IMR-90 (cell line): Measurements from ENCODE around the gene DNAJC5. TPM values are rescaled to one million over a fixed set of nuclear protein-coding genes. Genes with fewer than 3 reads are reported as not detected.

Experiments used
- ATAC-seq: fragments of 200-7000 bp; cut with Tn5 transposase; 2 replicates; pipeline ENCODE4 v1.9.1; 2020; ENCODE audit warnings: low read depth, mild to moderate bottlenecking, moderate library complexity
- BruUV-seq: library from RNA; stranded (reverse); fragments of 400-500 nt; replicated peaks from 2 replicates; lab custom pipeline; 2021; lab: Mats Ljungman, UMichigan
- CTCF ChIA-PET: fragments of 300-600 bp; formaldehyde crosslinking; extraction: SDS; loops from one replicate; lab custom pipeline; 2021; ENCODE audit warnings: antibody characterized with exemption; lab: Yijun Ruan, JAX
- POLR2A ChIA-PET: fragments of 300-600 bp; sonication (Branson Sonifier 250); formaldehyde crosslinking; loops from one replicate; lab custom pipeline; 2022; ENCODE audit warnings: antibody characterized with exemption; ENCODE audit not compliant: unreplicated experiment; lab: Charles Lee
- DNase-seq: peaks from one replicate; pipeline ENCODE4 v3.0.0; 2013
- H2AFZ ChIP-seq: replicated peaks from 2 replicates; pipeline ENCODE3; 2013; ENCODE audit warnings: low read length, mild to moderate bottlenecking; ENCODE audit not compliant: poor library complexity
- H2AK5ac ChIP-seq: 2 replicates; pipeline ENCODE4 v1.6.1; 2013; ENCODE audit warnings: low read depth, low read length, inconsistent platforms
- H2AK9ac ChIP-seq: replicated peaks from 2 replicates; pipeline ENCODE3; 2013; ENCODE audit warnings: mild to moderate bottlenecking, low read depth, low read length, moderate library complexity; ENCODE audit not compliant: poor library complexity
- H2BK120ac ChIP-seq: 2 replicates; pipeline ENCODE4 v1.6.1; 2013; ENCODE audit warnings: low read depth, low read length, inconsistent platforms
- H2BK15ac ChIP-seq: 3 replicates; pipeline ENCODE4 v1.6.1; 2013; ENCODE audit warnings: low read depth, low read length, inconsistent platforms
- H2BK20ac ChIP-seq: 2 replicates; pipeline ENCODE4 v1.6.1; 2013; ENCODE audit warnings: low read depth, mild to moderate bottlenecking, inconsistent platforms, low read length, moderate library complexity
- H2BK5ac ChIP-seq: 2 replicates; pipeline ENCODE4 v1.6.1; 2013; ENCODE audit warnings: mild to moderate bottlenecking, low read depth, low read length, inconsistent platforms; ENCODE audit not compliant: poor library complexity, severe bottlenecking
- H3K14ac ChIP-seq: replicated peaks from 2 replicates; pipeline ENCODE4 v1.6.1; 2013; ENCODE audit warnings: low read depth, low read length, inconsistent platforms
- H3K18ac ChIP-seq: 2 replicates; pipeline ENCODE4 v1.6.1; 2013; ENCODE audit warnings: low read depth, low read length, control low read depth
- H3K23ac ChIP-seq: 2 replicates; pipeline ENCODE4 v1.6.1; 2013; ENCODE audit warnings: low read depth, low read length, inconsistent platforms
- H3K27ac ChIP-seq: 2 replicates; pipeline ENCODE4 v1.5.1; 2013; ENCODE audit warnings: mild to moderate bottlenecking, control low read depth, low read length; ENCODE audit not compliant: insufficient read depth
- H3K27me3 ChIP-seq: 2 replicates; pipeline ENCODE4 v1.6.1; 2013; ENCODE audit warnings: low read length; ENCODE audit not compliant: control insufficient read depth, insufficient read depth
- H3K36me3 ChIP-seq: 2 replicates; pipeline ENCODE4 v1.6.1; 2013; ENCODE audit warnings: low read length, mixed read lengths; ENCODE audit not compliant: control insufficient read depth, insufficient read depth
- H3K4ac ChIP-seq: 2 replicates; pipeline ENCODE4 v1.6.1; 2013; ENCODE audit warnings: low read depth, low read length, inconsistent platforms
- H3K4me1 ChIP-seq: 2 replicates; pipeline ENCODE4 v1.6.1; 2013; ENCODE audit warnings: low read length, mixed read lengths; ENCODE audit not compliant: control insufficient read depth, insufficient read depth
- H3K4me2 ChIP-seq: 2 replicates; pipeline ENCODE4 v1.6.1; 2013; ENCODE audit warnings: low read depth, mild to moderate bottlenecking, control low read depth, low read length, moderate library complexity
- H3K4me3 ChIP-seq: 2 replicates; pipeline ENCODE4 v1.5.1; 2013; ENCODE audit warnings: low read depth, mild to moderate bottlenecking, control low read depth, low read length, moderate library complexity; ENCODE audit not compliant: insufficient read depth
- H3K56ac ChIP-seq: 2 replicates; pipeline ENCODE4 v1.6.1; 2013; ENCODE audit warnings: low read length, inconsistent platforms; ENCODE audit not compliant: insufficient read depth; ENCODE audit errors: extremely low read depth
- H3K79me1 ChIP-seq, 2 experiments: 2 replicates each; pipeline ENCODE4 v1.6.1; 2013; ENCODE audit warnings: low read length in 2 of 2, inconsistent platforms in 1 of 2, low read depth in 1 of 2
- H3K9ac ChIP-seq: 2 replicates; pipeline ENCODE4 v1.6.1; 2013; ENCODE audit warnings: low read depth, low read length, control low read depth
- H3K9me1 ChIP-seq: 2 replicates; pipeline ENCODE4 v1.6.1; 2013; ENCODE audit warnings: low read length, inconsistent platforms; ENCODE audit not compliant: insufficient read depth
- H3K9me3 ChIP-seq: 2 replicates; pipeline ENCODE4 v1.6.1; 2013; ENCODE audit warnings: low read length; ENCODE audit not compliant: control insufficient read depth, insufficient read depth
- H4K20me1 ChIP-seq: 2 replicates; pipeline ENCODE4 v1.6.1; 2013; ENCODE audit warnings: low read length, inconsistent platforms; ENCODE audit not compliant: insufficient read depth
- H4K5ac ChIP-seq: 2 replicates; pipeline ENCODE4 v1.6.1; 2013; ENCODE audit warnings: mild to moderate bottlenecking, low read depth, low read length, control low read depth
- H4K8ac ChIP-seq, 2 experiments: 2 replicates each; pipeline ENCODE4 v1.6.1; 2013; ENCODE audit warnings: low read depth in 2 of 2, low read length in 2 of 2, control low read depth in 1 of 2, inconsistent platforms in 1 of 2
- H4K91ac ChIP-seq: 2 replicates; pipeline ENCODE4 v1.6.1; 2013; ENCODE audit warnings: low read depth, low read length, inconsistent platforms; ENCODE audit not compliant: insufficient read depth
- BHLHE40 ChIP-seq: fragments of 150-350 bp; IDR thresholded peaks from 2 replicates; pipeline ENCODE4 v1.6.1; 2016; ENCODE audit warnings: mild to moderate bottlenecking, low read depth, low read length
- CEBPB ChIP-seq: IDR thresholded peaks from 2 replicates; pipeline ENCODE4 v1.6.1; 2012; ENCODE audit warnings: low read depth, low read length, improper control_type of control experiment
- CHD1 ChIP-seq: IDR thresholded peaks from 2 replicates; pipeline ENCODE4 v1.6.1; 2012; ENCODE audit warnings: low read depth, low read length, improper control_type of control experiment
- FOS ChIP-seq: fragments of 150-350 bp; IDR thresholded peaks from 2 replicates; pipeline ENCODE4 v1.6.1; 2016; ENCODE audit warnings: low read depth, low read length
- MAFK ChIP-seq: IDR thresholded peaks from 2 replicates; pipeline ENCODE4 v1.6.1; 2012; ENCODE audit warnings: low read depth, low read length, improper control_type of control experiment
- MXI1 ChIP-seq: IDR thresholded peaks from 2 replicates; pipeline ENCODE4 v1.6.1; 2012; ENCODE audit warnings: low read depth, mild to moderate bottlenecking, low read length, moderate library complexity, borderline replicate concordance
- NFE2L2 ChIP-seq: fragments of 150-350 bp; IDR thresholded peaks from 2 replicates; pipeline ENCODE4 v1.6.1; 2016; ENCODE audit warnings: low read depth, mild to moderate bottlenecking, low read length
- POLR2A ChIP-seq: IDR thresholded peaks from 2 replicates; pipeline ENCODE4 v1.6.1; 2012; ENCODE audit warnings: mild to moderate bottlenecking, low read depth, low read length
- RAD21 ChIP-seq: IDR thresholded peaks from 2 replicates; pipeline ENCODE4 v1.6.1; 2012; ENCODE audit warnings: low read length, improper control_type of control experiment
- RCOR1 ChIP-seq: IDR thresholded peaks from 2 replicates; pipeline ENCODE4 v1.6.1; 2012; ENCODE audit warnings: mild to moderate bottlenecking, low read length, improper control_type of control experiment; ENCODE audit not compliant: insufficient replicate concordance
- RFX5 ChIP-seq: IDR thresholded peaks from 2 replicates; pipeline ENCODE4 v1.8.0; 2012; ENCODE audit warnings: low read depth, mild to moderate bottlenecking, low read length, moderate library complexity
- SMC3 ChIP-seq: fragments of 150-350 bp; IDR thresholded peaks from 2 replicates; pipeline ENCODE4 v1.6.1; 2016; ENCODE audit warnings: low read depth, mild to moderate bottlenecking, antibody characterized with exemption, low read length, moderate library complexity
- WGBS, 2 experiments: methylation state at CpG; one replicate each; pipeline versions ENCODE4 v1.1.5 to v1.1.7; 2013; ENCODE audit warnings: missing lambda C conversion rate in 2 of 2; ENCODE audit not compliant: insufficient read length in 1 of 2; ENCODE audit errors: extremely low coverage in 2 of 2; 5-methylcytosine and 5-hydroxymethylcytosine counted together
- dilution Hi-C: fragments of 300-500 bp; cut with HindIII; formaldehyde crosslinking; loops from one replicate; pipeline ENCODE4 v1.14.3; 2018; ENCODE audit warnings: low sequenced_read_pairs; ENCODE audit not compliant: unreplicated experiment
- in situ Hi-C: fragments of 300-500 bp; cut with MboI; formaldehyde crosslinking; loops from 3 replicates; pipeline ENCODE4 v1.14.3; 2019; ENCODE audit warnings: low sequenced_read_pairs, inconsistent platforms, mixed read lengths
- intact Hi-C: fragments of 100-400 bp; cut with micrococcal nuclease; formaldehyde crosslinking; loops from 2 replicates; pipeline ENCODE4 v1.10.0; 2022
- polyA plus RNA-seq, 3 experiments: library from polyadenylated mRNA; depleted of rRNA; stranded (reverse); fragments of >200 nt; gene quantifications; 2 replicates each; pipeline ENCODE4 v1.2.3, GENCODE V29; 2012; ENCODE audit warnings: low replicate concordance in 1 of 3
- total RNA-seq: library from RNA; depleted of rRNA; stranded (reverse); fragments of >200 nt; gene quantifications from 2 replicates; pipeline ENCODE4 v1.2.3, GENCODE V29; 2012
- TF ChIP-seq, protein P1 (sequence below): fragments of 150-350 bp; IDR thresholded peaks from 2 replicates; pipeline ENCODE4 v1.6.1; 2016; ENCODE audit warnings: low read depth, mild to moderate bottlenecking, low read length, moderate library complexity, borderline replicate concordance
- TF ChIP-seq, protein P2 (sequence below): fragments of 150-350 bp; IDR thresholded peaks from 2 replicates; pipeline ENCODE4 v1.6.1; 2017; ENCODE audit warnings: mild to moderate bottlenecking, antibody characterized with exemption, low read length, low read depth
- TF ChIP-seq, protein P3 (sequence below): conservative IDR thresholded peaks from 2 replicates; pipeline ENCODE4 v1.5.1; 2012; ENCODE audit warnings: mild to moderate bottlenecking, low read depth, low read length, improper control_type of control experiment

DNAJC5 gene
- total and polyA plus RNA-seq, 2 of the 4 experiments (the other 2 are of a cell fraction) = 35.6 to 45.2 TPM

DNA sequence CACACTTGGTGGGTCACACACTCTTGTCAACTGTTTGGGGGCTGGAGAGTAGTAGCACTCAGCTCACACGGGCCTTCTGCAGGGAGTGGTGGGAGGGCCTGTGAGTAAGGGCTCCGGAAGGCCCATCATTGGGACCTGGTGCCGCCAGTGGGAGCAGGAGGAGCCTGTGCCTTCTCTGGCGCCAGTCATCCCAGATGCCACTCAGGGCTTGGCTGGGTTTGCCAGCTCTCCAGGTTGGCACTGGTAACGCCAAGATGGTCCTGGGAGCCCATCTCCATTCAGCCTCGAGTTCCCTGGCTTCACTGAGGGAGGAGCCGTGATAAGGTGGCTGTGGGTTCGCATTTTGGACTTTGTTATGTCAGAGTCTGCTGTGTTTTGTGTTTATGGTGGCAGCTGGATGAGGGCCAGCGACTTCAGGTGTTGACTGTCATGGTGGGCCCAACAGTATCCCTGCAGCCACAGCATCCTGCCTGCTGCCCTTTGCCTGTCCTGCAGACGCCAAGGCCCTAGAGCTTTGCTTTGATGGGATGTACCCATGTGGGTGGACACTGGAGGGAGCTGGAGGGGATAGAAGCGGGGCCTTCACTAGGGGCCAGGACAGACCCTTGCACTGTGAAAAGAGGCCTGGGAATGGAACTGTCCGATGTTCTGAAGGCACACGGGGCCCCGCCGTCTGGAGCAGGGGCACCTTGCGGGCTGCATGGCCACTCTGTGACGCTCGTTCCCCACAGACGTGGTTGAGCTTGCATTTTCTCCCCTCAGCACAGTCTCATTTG, 13.3 kb upstream of the DNAJC5 start:
- Histone ChIP-seq H3K36me3 (peaks cover 68% of the 10 kb centered on the region), H2AK9ac (no peak overlapping the region), H4K91ac (no peak overlapping the region), H2AK5ac (no peak overlapping the region), H3K27me3 (no peaks in the 10 kb centered on the region), H3K14ac (no peak overlapping the region), H3K9ac (no peak overlapping the region), H3K23ac (no peak overlapping the region), H3K9me1 (no peaks in the 10 kb centered on the region), H2BK15ac (no peak overlapping the region), H2AFZ (no peak overlapping the region), H3K79me1 (peaks cover 17 to 70% of the 10 kb centered on the region in 2 experiments), H3K27ac (no peak overlapping the region), H4K20me1 (peaks cover 76% of the 10 kb centered on the region), H3K18ac (no peak overlapping the region), H4K8ac (no peak overlapping the region), H2BK120ac (no peak overlapping the region), H3K4me2 (no peak overlapping the region), H3K4ac (no peak overlapping the region), H3K4me1 (no peaks in the 10 kb centered on the region), H3K56ac (no peak overlapping the region), H3K4me3 (no peak overlapping the region), H2BK20ac (no peak overlapping the region), H3K9me3 (no peaks in the 10 kb centered on the region), H2BK5ac (no peak overlapping the region), H4K5ac (no peak overlapping the region)
- ATAC-seq = no peak
- in situ Hi-C loops (no loop called here), dilution Hi-C loops (no loop called here), intact Hi-C loops (no loop called here)
- ChIA-PET POLR2A (interaction anchor here (0.6 kb wide), 1 partner anchor 16 kb away, joined by 4 read pairs; no protein-coding TSS in a partner anchor), CTCF (interaction anchor here (0.6 kb wide), 1 partner anchor 11 kb away, joined by 3 read pairs; no protein-coding TSS in a partner anchor)
- WGBS, 2 experiments = 91% methylated on average over 4 of the region's 19 CpGs; no CpG with 5 or more reads in 1 of the 2 experiments
- DNase-seq = no peak
- BruUV-seq = no TSS peak
- TF ChIP-seq MAFK = no peak
- TF ChIP-seq MXI1 = no peak
- no peak for TF ChIP-seq CHD1
- TF ChIP-seq CEBPB = no peak
- no peak for TF ChIP-seq SMC3
- TF ChIP-seq BHLHE40 = no peak
- no peak for TF ChIP-seq RFX5
- no peak for TF ChIP-seq RCOR1
- TF ChIP-seq, protein P1, sequence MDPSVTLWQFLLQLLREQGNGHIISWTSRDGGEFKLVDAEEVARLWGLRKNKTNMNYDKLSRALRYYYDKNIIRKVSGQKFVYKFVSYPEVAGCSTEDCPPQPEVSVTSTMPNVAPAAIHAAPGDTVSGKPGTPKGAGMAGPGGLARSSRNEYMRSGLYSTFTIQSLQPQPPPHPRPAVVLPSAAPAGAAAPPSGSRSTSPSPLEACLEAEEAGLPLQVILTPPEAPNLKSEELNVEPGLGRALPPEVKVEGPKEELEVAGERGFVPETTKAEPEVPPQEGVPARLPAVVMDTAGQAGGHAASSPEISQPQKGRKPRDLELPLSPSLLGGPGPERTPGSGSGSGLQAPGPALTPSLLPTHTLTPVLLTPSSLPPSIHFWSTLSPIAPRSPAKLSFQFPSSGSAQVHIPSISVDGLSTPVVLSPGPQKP = no peak
- TF ChIP-seq, protein P2, sequence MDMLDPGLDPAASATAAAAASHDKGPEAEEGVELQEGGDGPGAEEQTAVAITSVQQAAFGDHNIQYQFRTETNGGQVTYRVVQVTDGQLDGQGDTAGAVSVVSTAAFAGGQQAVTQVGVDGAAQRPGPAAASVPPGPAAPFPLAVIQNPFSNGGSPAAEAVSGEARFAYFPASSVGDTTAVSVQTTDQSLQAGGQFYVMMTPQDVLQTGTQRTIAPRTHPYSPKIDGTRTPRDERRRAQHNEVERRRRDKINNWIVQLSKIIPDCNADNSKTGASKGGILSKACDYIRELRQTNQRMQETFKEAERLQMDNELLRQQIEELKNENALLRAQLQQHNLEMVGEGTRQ = no peak
- TF ChIP-seq FOS = no peak
- TF ChIP-seq, protein P3, sequence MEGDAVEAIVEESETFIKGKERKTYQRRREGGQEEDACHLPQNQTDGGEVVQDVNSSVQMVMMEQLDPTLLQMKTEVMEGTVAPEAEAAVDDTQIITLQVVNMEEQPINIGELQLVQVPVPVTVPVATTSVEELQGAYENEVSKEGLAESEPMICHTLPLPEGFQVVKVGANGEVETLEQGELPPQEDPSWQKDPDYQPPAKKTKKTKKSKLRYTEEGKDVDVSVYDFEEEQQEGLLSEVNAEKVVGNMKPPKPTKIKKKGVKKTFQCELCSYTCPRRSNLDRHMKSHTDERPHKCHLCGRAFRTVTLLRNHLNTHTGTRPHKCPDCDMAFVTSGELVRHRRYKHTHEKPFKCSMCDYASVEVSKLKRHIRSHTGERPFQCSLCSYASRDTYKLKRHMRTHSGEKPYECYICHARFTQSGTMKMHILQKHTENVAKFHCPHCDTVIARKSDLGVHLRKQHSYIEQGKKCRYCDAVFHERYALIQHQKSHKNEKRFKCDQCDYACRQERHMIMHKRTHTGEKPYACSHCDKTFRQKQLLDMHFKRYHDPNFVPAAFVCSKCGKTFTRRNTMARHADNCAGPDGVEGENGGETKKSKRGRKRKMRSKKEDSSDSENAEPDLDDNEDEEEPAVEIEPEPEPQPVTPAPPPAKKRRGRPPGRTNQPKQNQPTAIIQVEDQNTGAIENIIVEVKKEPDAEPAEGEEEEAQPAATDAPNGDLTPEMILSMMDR = no peak
- no peak for TF ChIP-seq RAD21
- no peak for TF ChIP-seq NFE2L2
- no peak for TF ChIP-seq POLR2A
